SK-N-SH treated with all-trans-retinoic acid at 6 μM for 48 hours (cell line): ENCODE results near the gene PARD3B.

ENCODE experiments used
- ATAC-seq: fragments of 200-7000 bp; cut with Tn5 transposase; 3 replicates; pipeline ENCODE4 v1.9.1; 2020; ENCODE audit warnings: mild to moderate bottlenecking, moderate library complexity
- ARNTL ChIP-seq: fragments of 450-650 bp; formaldehyde crosslinking; IDR thresholded peaks from 2 replicates; pipeline ENCODE4 v1.5.0; 2020; ENCODE audit warnings: low read depth, mild to moderate bottlenecking, moderate library complexity, borderline replicate concordance
- CSDC2 ChIP-seq: fragments of 250-450 bp; sonication (Bioruptor Pico); IDR thresholded peaks from 2 replicates; pipeline ENCODE4 v1.5.0; 2020; ENCODE audit warnings: mild to moderate bottlenecking, moderate library complexity
- ESRRG ChIP-seq: fragments of 250-450 bp; sonication (Bioruptor Pico); IDR thresholded peaks from 2 replicates; pipeline ENCODE4 v1.6.1; 2021; ENCODE audit warnings: mild to moderate bottlenecking
- GLIS3 ChIP-seq: fragments of 250-450 bp; sonication (Bioruptor Pico); IDR thresholded peaks from 2 replicates; pipeline ENCODE4 v1.5.0; 2020; ENCODE audit warnings: mild to moderate bottlenecking, moderate library complexity
- ISL1 ChIP-seq: fragments of 250-450 bp; sonication (Bioruptor Pico); IDR thresholded peaks from 2 replicates; pipeline ENCODE4 v2.1.2; 2022; ENCODE audit warnings: mild to moderate bottlenecking, moderate library complexity
- OSR1 ChIP-seq: fragments of 250-450 bp; sonication (Bioruptor Pico); IDR thresholded peaks from 2 replicates; pipeline ENCODE4 v1.8.0; 2022; ENCODE audit warnings: moderate library complexity, mild to moderate bottlenecking, inconsistent platforms
- RARB ChIP-seq: fragments of 250-450 bp; sonication (Bioruptor Pico); IDR thresholded peaks from 2 replicates; pipeline ENCODE4 v1.8.0; 2021; ENCODE audit warnings: mild to moderate bottlenecking, moderate library complexity
- SNAI2 ChIP-seq: fragments of 250-450 bp; sonication (Bioruptor Pico); IDR thresholded peaks from 2 replicates; pipeline ENCODE4 v1.5.0; 2020; ENCODE audit warnings: mild to moderate bottlenecking, moderate library complexity
- TCF4 ChIP-seq: fragments of 250-450 bp; sonication (Bioruptor Pico); IDR thresholded peaks from 2 replicates; pipeline ENCODE4 v1.8.0; 2021; ENCODE audit warnings: mild to moderate bottlenecking, moderate library complexity, borderline replicate concordance
- TOX ChIP-seq: fragments of 250-450 bp; sonication (Bioruptor Pico); IDR thresholded peaks from 2 replicates; pipeline ENCODE4 v1.8.0; 2021; ENCODE audit warnings: mild to moderate bottlenecking, moderate library complexity, borderline replicate concordance
- ZC3H10 ChIP-seq: fragments of 250-450 bp; sonication (Bioruptor Pico); IDR thresholded peaks from 2 replicates; pipeline ENCODE4 v1.5.1; 2021; ENCODE audit warnings: mild to moderate bottlenecking, moderate library complexity
- ZFP3 ChIP-seq: fragments of 250-450 bp; sonication (Bioruptor Pico); IDR thresholded peaks from 2 replicates; pipeline ENCODE4 v1.5.0; 2020; ENCODE audit warnings: mild to moderate bottlenecking, moderate library complexity
- ZFP30 ChIP-seq: fragments of 450-650 bp; formaldehyde crosslinking; IDR thresholded peaks from 2 replicates; pipeline ENCODE4 v1.5.0; 2022; ENCODE audit warnings: mild to moderate bottlenecking, moderate library complexity
- ZNF70 ChIP-seq: fragments of 450-650 bp; formaldehyde crosslinking; IDR thresholded peaks from 2 replicates; pipeline ENCODE4 v1.5.0; 2020; ENCODE audit warnings: mild to moderate bottlenecking, moderate library complexity
- TF ChIP-seq, protein P1 (sequence below): fragments of 250-450 bp; sonication (Bioruptor Pico); IDR thresholded peaks from 2 replicates; pipeline ENCODE4 v1.5.0; 2020; ENCODE audit warnings: mild to moderate bottlenecking, moderate library complexity
- TF ChIP-seq, protein P2 (sequence below): fragments of 250-450 bp; sonication (Bioruptor Pico); IDR thresholded peaks from 2 replicates; pipeline ENCODE4 v1.8.0; 2020; ENCODE audit warnings: mild to moderate bottlenecking, moderate library complexity, borderline replicate concordance
- TF ChIP-seq, protein P3 (sequence below): fragments of 250-450 bp; sonication (Bioruptor Pico); IDR thresholded peaks from 2 replicates; pipeline ENCODE4 v1.5.1; 2020; ENCODE audit warnings: low read depth, mild to moderate bottlenecking, moderate library complexity
- TF ChIP-seq, protein P4 (sequence below): fragments of 250-450 bp; sonication (Bioruptor Pico); IDR thresholded peaks from 2 replicates; pipeline ENCODE4 v1.5.1; 2021; ENCODE audit warnings: mild to moderate bottlenecking, moderate library complexity

PARD3B gene

DNA sequence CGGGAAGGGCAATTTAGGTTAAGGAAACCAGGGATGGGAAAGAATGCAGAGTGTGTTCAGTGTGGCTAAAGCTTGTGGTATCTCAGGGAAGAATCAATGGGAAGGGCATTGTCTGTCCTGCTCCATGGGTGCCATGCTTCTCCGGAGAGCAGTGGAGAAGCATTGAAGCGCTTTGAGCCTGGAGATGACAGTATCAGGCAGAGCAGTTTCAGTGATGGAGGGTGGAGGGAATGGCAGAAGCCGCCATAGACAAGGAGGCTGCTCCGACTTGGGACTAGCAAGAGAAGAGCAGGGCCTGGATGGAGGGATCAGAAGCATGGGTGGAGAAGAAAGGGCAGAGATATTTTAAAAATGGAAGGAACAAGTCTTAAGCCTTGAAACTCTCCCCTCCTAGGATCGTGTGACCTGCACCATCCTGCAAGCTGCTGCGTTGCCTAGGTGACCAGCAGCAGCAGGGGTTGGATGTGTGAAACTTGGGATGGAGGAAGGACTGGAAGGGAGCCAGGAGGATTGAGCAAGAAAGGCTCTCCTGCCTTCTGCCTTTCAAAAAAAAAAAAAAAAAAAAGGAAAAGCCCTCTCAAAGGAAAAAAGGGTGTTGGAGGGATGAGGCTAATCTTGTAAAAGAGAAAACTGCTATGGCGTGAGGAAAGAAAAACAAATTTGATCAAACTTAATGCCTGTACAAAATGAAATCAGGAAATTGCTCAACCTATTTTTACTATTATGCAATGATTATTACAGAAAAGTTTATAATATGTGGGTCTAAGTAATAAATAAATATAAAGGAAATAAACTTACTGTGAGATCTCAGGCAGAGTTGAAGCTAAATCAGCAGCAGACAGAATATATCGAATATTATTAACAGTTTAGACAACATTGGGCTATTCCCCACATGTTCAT, 643.2 kb downstream of the PARD3B start (continued):
- TF ChIP-seq CSDC2 (CRISPR knock-in tag) (no peak), RARB (CRISPR knock-in tag) (no peak), ARNTL (CRISPR knock-in tag) (no peak), ZNF70 (CRISPR knock-in tag) (no peak), ZFP30 (CRISPR knock-in tag) (no peak), ZFP3 (no peak), TCF4 (CRISPR knock-in tag) (no peak), TOX (CRISPR knock-in tag) (no peak), ISL1 (no peak), OSR1 (CRISPR knock-in tag) (no peak)
- TF ChIP-seq, protein P1, sequence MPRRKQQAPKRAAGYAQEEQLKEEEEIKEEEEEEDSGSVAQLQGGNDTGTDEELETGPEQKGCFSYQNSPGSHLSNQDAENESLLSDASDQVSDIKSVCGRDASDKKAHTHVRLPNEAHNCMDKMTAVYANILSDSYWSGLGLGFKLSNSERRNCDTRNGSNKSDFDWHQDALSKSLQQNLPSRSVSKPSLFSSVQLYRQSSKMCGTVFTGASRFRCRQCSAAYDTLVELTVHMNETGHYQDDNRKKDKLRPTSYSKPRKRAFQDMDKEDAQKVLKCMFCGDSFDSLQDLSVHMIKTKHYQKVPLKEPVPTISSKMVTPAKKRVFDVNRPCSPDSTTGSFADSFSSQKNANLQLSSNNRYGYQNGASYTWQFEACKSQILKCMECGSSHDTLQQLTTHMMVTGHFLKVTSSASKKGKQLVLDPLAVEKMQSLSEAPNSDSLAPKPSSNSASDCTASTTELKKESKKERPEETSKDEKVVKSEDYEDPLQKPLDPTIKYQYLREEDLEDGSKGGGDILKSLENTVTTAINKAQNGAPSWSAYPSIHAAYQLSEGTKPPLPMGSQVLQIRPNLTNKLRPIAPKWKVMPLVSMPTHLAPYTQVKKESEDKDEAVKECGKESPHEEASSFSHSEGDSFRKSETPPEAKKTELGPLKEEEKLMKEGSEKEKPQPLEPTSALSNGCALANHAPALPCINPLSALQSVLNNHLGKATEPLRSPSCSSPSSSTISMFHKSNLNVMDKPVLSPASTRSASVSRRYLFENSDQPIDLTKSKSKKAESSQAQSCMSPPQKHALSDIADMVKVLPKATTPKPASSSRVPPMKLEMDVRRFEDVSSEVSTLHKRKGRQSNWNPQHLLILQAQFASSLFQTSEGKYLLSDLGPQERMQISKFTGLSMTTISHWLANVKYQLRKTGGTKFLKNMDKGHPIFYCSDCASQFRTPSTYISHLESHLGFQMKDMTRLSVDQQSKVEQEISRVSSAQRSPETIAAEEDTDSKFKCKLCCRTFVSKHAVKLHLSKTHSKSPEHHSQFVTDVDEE, result no peak

DNA sequence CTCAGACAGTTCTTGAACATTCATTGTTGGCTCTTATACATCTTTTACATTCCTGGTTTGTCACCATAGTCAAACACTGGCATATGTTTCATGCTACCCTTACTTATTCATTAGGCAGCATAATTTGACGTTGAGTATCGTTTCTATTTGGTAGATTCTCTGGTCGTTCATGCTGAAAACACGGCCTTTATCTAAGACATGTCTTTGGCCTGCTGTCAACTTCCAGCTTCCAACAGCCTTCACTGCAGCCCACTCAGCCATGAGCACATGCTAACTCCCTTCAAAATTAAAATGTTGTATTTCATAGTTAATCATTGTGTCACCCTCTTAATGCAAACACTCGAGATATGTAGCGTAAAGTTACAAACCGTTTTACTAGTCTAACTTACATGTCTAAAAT, 644.0 kb downstream of the PARD3B start:
- TF ChIP-seq OSR1 (CRISPR knock-in tag), result no peak
- TF ChIP-seq ESRRG (CRISPR knock-in tag), result no peak
- TF ChIP-seq ISL1, result no peak
- no peak for ATAC-seq

DNA sequence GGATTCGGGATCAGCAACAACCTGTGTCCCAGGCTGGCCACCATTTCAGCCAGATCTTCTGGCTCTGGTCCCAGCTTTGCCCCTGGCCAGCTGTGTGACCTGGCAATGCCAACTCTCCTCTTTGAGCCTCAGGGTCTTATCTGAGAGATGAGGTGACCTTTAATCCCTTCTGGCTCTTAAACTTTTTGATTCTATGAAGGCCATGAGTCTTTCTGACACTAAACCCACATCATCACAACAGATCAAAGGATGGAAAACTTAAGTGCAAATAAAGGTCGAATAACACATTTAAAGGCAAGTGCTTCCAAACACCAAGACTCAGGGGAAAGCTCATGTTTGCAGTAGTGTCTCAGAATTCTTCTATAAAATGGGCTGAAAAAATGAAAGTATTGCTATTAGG, 645.3 kb downstream of the PARD3B start:
- no peak for ATAC-seq
- no peak for TF ChIP-seq OSR1 (CRISPR knock-in tag)
- TF ChIP-seq, protein P2, sequence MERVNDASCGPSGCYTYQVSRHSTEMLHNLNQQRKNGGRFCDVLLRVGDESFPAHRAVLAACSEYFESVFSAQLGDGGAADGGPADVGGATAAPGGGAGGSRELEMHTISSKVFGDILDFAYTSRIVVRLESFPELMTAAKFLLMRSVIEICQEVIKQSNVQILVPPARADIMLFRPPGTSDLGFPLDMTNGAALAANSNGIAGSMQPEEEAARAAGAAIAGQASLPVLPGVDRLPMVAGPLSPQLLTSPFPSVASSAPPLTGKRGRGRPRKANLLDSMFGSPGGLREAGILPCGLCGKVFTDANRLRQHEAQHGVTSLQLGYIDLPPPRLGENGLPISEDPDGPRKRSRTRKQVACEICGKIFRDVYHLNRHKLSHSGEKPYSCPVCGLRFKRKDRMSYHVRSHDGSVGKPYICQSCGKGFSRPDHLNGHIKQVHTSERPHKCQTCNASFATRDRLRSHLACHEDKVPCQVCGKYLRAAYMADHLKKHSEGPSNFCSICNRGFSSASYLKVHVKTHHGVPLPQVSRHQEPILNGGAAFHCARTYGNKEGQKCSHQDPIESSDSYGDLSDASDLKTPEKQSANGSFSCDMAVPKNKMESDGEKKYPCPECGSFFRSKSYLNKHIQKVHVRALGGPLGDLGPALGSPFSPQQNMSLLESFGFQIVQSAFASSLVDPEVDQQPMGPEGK, result no peak
- no peak for TF ChIP-seq ZC3H10 (CRISPR knock-in tag)
- TF ChIP-seq TOX (CRISPR knock-in tag), result no peak
- no peak for TF ChIP-seq RARB (CRISPR knock-in tag)
- TF ChIP-seq SNAI2 (CRISPR knock-in tag), result no peak
- TF ChIP-seq ARNTL (CRISPR knock-in tag), result no peak
- no peak for TF ChIP-seq ZNF70 (CRISPR knock-in tag)
- TF ChIP-seq ISL1, result no peak
- TF ChIP-seq, protein P3, sequence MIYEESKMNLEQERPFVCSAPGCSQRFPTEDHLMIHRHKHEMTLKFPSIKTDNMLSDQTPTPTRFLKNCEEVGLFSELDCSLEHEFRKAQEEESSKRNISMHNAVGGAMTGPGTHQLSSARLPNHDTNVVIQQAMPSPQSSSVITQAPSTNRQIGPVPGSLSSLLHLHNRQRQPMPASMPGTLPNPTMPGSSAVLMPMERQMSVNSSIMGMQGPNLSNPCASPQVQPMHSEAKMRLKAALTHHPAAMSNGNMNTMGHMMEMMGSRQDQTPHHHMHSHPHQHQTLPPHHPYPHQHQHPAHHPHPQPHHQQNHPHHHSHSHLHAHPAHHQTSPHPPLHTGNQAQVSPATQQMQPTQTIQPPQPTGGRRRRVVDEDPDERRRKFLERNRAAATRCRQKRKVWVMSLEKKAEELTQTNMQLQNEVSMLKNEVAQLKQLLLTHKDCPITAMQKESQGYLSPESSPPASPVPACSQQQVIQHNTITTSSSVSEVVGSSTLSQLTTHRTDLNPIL (CRISPR knock-in tag), result no peak
- TF ChIP-seq GLIS3 (CRISPR knock-in tag), result no peak
- TF ChIP-seq, protein P4, sequence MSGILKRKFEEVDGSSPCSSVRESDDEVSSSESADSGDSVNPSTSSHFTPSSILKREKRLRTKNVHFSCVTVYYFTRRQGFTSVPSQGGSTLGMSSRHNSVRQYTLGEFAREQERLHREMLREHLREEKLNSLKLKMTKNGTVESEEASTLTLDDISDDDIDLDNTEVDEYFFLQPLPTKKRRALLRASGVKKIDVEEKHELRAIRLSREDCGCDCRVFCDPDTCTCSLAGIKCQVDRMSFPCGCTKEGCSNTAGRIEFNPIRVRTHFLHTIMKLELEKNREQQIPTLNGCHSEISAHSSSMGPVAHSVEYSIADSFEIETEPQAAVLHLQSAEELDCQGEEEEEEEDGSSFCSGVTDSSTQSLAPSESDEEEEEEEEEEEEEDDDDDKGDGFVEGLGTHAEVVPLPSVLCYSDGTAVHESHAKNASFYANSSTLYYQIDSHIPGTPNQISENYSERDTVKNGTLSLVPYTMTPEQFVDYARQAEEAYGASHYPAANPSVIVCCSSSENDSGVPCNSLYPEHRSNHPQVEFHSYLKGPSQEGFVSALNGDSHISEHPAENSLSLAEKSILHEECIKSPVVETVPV (CRISPR knock-in tag), result no peak
- TF ChIP-seq, all 23 proteins: peak for 0

DNA sequence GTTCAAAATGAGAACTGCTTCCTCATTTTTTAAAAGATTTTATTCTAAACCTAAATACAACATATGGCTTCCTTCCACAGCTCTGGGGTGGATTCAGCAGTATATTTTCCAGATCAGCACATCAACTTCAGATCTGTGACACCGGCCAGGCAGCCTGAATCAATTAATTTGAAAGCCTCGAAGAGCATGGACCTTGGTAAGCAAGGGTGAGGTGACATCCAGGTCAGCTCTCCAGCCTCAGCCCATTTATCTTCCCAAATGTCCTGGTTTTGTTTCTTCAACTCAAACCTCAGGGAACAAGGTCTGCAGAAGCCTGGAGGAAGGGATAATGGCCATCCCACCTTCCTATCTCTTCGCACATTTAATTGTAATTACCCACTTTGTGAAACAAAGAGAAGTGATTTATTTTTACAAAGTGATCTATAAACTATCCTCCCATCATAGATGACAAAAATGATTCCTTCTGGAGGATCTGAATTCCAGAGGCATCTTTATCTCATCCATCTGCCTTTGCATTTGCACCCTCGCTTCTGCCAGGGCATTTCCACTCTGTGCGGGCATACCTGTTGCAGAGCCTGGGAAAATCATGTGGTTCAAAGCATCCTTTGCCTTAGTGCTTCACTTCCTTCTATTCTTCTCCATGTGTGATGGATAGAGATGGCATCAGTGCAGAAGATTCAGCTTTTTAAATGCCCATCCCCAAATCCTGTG, 648.0 kb downstream of the PARD3B start:
- TF ChIP-seq TCF4 (CRISPR knock-in tag) (peak; percentile 14; the same call in 1 of the 2 replicates), ZFP30 (CRISPR knock-in tag) (no peak), ISL1 (no peak)
- TF ChIP-seq, protein P1, result peak; percentile 62; the same call in 1 of the 2 replicates
- peak; percentile 48 for ATAC-seq
